Dedifferentiated amniotic fluid mesenchymal stem cell (primary cell): Measurements from ENCODE around the gene NRK.
"Not testable (repeated sequence)": the region's sequence is repeated elsewhere in the genome, so short reads cannot be mapped to it uniquely, and the experiment has no call there.

Source experiments
- DNase-seq: peaks from one replicate; pipeline ENCODE4 v3.0.0-alpha.2; 2016; ENCODE audit errors: extremely low spot score

NRK gene, protein sequence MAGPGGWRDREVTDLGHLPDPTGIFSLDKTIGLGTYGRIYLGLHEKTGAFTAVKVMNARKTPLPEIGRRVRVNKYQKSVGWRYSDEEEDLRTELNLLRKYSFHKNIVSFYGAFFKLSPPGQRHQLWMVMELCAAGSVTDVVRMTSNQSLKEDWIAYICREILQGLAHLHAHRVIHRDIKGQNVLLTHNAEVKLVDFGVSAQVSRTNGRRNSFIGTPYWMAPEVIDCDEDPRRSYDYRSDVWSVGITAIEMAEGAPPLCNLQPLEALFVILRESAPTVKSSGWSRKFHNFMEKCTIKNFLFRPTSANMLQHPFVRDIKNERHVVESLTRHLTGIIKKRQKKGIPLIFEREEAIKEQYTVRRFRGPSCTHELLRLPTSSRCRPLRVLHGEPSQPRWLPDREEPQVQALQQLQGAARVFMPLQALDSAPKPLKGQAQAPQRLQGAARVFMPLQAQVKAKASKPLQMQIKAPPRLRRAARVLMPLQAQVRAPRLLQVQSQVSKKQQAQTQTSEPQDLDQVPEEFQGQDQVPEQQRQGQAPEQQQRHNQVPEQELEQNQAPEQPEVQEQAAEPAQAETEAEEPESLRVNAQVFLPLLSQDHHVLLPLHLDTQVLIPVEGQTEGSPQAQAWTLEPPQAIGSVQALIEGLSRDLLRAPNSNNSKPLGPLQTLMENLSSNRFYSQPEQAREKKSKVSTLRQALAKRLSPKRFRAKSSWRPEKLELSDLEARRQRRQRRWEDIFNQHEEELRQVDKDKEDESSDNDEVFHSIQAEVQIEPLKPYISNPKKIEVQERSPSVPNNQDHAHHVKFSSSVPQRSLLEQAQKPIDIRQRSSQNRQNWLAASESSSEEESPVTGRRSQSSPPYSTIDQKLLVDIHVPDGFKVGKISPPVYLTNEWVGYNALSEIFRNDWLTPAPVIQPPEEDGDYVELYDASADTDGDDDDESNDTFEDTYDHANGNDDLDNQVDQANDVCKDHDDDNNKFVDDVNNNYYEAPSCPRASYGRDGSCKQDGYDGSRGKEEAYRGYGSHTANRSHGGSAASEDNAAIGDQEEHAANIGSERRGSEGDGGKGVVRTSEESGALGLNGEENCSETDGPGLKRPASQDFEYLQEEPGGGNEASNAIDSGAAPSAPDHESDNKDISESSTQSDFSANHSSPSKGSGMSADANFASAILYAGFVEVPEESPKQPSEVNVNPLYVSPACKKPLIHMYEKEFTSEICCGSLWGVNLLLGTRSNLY (N-terminal part only)

DNA sequence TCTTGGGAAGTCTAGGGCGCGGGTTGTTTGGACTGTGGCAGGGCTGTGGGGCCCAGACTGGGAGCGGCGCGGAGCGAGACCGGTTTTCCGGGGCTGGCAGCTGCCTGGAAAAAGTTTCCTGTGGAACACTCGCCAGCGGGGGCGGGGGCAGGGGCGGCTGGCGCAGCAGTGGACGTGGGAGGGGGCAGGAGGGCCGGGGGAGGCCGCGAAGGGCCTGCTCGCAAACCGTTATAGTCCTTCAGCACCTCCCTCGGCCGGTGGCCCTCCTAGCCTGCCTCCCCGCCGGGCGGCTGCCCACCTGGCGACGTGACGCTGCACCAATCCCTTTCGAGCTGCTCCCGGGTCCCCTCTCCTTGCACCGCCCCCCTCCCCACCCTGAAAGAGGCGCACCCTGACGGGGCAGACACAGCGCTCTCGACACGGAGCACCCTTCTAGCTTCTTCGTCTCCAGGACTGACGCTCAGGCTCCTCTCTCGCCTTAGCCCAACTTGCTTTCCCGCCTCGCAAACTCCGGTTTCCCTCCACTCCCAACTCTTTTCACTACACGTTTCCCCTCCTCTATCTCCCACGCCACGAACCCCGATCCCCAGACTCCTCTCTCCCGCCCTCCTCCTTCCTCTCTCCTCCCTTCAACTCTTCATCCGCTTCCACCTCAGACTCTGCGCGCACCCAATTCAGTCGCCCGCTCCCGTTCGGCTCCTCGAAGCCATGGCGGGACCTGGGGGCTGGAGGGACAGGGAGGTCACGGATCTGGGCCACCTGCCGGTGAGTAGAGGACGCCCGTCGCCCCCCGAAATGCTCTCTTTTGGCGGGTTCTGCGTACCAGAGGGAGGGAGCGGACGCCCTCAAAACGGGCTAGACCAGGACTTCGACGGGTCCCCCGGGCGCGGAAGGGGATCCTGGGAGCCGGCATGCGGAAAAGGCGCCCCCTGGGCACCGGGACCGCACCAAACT lies at the start of gene NRK:
Gene NRK (plus strand): TSS at position 402 of the 954 bp plus-strand sequence. CDS start 307 bp downstream, at position 709.
- no peak for DNase-seq

DNA sequence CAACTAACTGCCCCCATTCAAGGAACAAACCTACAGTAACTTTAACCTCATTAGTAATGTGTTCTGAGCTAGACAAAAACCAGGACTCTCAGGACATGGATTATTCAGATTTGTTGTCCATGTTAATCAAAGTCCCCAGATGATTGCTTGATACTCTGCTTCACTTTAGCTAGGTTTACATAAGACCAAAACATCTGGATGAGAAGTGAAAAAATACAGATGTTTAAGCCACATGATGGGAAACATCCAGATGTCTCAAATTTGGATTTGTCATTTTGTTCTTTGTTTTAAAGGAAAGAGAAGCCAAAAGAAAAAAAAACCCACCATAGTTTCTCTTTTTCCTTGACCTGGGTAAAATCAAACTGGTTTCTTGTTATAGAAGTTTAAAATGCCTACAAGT lies 48.5 kb upstream of the NRK start:
- no peak for DNase-seq

DNA sequence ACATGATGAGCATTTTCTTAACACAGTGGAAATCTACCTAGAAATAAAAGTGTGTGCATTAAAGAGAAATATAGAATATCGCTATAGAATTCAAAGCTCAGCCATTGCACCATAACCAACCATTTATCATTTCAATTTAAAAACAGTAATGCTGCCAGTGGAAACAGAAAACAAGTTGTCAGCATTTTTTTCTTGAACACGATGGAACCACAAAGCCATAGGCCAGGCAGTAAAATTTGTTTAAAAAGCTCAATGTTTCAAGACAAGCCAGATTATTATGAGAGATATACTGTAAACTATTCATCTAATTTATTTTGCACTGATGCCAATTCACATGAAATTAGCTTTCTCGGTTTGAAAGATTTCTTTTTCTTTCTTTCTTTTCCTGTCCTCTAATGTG lies 46.7 kb upstream of the NRK start:
- DNase-seq: no peak

DNA sequence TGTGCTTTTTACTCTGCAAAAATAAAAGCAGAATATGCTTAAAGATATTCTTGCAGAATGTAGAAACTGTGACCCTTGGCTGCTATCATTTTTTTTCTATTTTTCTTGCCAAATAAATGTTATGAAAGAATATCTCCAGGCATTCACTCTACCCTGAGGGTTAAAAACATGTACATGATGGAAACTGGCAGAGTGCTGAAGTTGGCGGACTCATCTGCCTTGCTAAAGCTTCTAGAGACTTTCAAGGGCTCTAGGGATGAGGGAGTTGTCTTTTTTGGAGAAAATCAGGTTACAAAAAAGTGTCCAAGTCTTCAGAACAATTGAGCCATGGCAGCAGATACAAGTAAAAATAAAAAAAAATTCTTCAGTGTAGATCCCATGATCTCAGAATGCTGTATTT lies 40.5 kb upstream of the NRK start:
- no peak for DNase-seq

DNA sequence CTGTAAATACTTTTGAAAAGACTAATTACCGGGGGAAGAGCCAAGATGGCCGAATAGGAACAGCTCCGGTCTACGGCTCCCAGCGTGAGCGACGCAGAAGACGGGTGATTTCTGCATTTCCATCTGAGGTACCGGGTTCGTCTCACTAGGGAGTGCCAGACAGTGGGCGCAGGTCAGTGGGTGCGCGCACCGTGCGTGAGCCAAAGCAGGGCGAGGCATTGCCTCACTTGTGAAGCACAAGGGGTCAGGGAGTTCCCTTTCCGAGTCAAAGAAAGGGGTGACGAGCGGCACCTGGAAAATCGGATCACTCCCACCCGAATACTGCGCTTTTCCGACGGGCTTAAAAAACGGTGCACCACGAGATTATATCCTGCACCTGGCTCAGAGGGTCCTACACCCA lies 25.5 kb upstream of the NRK start:
- DNase-seq: not testable (repeated sequence)

DNA sequence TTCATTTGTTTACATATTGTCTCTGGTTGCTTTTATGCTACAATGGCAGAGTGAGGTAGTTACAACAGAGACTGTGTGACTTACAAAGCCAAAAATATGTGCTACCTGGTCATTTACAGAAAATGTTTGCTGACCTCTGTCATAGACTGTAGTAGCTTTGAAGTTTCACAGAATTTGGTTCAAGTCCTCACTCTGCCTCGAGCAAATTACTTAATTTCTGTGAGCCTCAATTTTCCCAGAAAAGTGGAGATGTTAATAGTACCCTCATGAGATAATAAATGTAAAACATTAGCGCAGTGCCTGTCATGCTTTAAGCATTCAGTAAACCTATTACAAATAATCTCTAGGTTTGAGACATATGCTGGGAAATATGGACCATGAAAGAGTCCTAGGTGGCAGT lies 18.4 kb upstream of the NRK start:
- no peak for DNase-seq

DNA sequence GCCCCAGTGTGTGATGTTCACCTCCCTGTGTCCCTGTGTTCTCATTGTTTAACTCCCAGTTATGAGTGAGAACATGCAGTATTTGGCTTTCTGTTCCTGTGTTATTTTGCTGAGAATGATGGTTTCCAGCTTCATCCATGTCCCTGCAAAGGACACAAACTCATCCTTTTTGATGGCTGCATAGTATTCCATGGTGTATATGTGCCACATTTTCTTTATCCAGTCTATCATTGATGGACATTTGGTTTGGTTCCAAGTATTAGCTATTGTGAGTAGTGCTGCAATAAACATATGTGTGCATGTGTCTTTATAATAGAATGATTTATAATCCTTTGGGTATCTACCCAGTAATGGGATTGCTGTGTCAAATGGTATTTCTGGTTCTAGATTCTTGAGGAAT lies 16.7 kb upstream of the NRK start:
- DNase-seq: not testable (repeated sequence)

DNA sequence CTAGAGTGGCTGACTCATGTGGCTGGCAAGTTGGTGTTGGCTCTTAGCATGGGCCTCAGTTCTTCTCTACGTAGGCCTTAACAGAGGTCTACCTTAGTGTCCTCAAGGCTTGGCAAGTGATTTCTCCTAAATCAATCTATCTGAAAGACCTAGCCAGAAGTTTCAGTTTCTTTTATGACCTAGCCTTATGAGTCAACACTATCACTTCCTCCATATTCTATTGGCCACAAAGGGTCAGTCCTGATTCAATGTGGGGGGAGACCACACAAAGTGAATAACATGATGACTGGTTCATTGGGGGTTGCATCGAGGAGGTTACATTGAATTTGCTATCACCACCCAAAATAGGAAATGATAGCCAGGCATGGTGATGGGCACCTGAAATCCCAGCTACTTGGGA lies 5.8 kb upstream of the NRK start:
- no peak for DNase-seq

DNA sequence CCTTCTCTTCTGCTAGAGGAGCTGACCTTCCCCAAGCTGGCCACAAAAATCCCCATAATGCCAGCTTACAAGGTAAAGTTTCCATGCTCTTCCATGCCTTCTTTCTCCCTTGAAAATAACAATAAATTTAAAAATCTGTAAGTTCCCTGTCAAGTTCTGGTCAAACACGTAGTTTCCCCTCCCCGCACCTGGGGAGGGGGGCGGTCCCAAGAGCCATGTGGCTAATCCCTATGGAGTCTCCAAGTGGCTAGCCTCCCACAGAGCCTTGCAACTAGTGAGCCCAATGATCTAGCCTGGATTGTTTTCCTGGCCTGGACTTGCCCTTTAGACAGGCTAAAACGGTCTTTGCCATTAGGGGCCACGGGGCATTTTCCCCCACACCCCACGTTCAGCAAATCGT lies 2.1 kb upstream of the NRK start:
- no peak for DNase-seq

DNA sequence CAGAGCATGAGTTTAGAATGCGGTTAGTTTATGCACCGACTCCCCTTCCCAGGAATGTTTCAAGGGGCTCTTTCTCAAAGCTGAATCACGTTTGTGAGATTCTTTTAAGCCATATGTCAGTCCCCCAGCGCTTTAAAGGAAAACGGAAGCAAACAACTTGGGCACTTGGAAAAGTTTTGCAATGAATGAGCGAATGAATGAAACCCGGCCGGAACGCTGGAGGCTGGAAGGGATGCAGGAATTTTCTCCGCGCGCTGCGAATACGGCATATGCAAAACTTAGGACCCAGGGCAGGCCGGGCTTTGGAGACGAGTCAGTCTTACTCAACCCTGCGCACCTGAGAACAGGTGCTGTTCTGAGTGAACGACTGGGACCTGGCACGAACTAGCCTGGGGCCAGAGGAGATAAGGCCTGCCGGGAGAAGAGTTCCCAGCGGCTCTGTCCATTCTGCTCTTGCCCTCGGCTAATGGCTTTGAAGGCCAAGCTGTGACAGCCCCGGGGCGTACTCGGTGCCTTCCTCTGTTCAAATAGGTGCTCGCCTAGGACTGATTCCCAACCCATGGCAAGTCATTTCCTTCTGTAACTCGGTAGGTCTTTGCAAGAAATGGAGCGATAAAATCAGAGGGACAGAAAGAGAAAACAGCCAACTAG lies 743 bp upstream of the NRK start:
- DNase-seq: no peak

DNA sequence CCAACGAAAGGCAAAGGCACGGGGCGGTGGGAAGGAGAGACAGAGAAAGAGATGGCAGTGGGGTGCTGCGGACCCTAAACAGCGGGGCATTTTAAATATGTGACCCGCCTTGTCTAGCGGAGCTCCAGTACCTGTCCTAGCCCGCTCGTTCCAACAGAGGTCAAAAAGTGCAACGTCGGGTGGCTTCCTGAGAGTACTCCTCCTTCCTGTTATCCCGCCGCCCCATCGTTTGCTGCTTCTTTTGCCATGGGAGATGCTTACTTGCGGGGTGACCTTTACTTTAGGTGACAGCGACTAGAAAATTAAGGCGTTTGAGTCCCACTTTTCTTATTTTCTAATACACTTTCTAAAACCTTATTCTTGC lies 735 bp downstream of the NRK start:
- no peak for DNase-seq

DNA sequence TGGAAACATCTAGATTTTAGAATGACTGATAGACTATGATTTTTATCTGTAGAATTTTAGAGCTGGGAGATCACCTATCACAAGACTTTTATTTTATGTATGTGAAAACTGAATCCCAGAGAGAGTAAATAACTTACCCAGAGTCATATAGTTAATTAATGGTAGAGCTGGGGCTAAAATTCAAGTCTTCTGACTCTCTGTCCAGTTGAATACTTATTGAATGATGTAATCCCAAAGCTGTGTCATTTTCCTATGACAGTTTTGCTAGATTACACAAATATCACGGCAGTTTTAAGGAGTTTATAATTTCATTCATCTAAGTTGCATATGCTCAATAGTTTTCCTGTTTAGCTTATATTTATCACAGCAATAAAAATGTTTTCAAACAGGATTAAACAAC lies 6.7 kb downstream of the NRK start:
- no peak for DNase-seq

DNA sequence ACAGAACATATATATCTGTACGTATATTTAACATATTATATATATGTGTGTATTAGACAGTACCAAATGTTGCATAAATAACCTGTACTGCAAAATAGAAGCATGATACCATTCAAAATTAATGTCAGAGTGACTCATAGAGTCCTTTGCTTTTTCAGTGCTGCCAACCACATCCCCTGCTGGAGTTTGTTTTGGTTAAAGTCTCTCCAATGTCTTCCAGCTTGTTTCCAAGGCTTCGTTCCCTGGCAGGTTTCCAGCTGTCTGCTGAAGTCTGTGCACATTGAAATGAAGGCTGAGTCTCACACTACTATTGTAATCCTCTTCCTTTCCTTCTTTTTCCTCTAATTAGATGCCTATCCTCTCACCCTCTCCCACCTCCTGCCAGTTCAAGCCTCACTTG lies 14.9 kb downstream of the NRK start:
- peak; percentile 85 for DNase-seq

DNA sequence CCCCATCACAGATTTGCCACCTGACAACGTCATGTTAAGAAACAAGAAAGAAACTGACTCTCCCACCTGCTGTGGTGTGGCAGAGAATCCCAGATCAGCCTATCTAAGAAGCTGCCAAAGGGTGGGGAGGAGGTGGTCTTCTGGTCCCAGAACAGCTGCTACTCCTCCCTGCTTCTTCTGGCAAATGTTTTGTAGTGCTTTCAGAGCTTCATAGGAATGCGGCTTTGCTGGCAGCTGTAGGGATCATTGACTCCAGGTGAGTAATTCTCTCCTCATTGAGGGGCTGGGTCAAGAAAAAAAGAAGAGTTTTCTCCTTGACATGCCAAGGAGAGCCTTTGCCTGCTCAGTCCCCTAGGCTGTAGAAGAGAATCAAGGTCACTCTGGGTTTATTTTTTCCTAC lies 23.3 kb downstream of the NRK start:
- no peak for DNase-seq

DNA sequence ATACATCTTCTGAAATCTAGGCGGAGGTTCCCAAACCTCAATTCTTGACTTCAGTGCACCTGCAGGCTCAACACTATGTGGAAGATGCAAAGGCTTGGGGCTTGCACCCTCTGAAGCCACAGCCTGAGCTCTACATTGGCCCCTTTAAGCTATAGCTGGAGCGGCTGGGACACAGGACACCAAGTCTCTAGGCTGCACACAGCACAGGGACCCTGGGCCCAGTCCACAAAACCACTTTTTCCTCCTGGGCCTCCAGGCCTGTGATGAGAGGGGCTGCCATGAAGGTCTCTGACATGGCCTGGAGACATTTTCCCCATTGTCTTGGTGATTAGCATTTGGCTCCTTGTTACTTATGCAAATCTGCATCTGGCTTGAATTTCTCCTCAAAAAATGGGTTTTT lies 27.8 kb downstream of the NRK start:
- DNase-seq: not testable (repeated sequence)

DNA sequence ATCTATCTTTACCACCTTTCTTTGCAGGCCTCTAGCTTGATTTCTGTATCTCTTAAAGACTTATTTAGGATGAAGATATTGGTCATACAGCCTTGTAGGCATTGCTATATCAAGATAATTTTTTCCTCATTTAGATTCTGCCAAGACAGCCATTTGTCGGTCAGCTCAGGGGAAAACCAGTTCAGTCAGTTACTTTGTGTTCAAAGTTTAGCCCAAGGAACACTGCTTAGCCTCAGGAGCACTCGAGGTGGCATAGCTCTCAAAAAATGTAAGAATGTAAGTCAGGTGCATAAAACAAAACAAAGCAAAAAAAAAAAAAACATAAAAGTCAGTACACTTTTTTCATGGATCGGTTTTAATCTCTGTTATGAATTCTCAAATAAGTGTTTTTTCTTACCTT lies 43.4 kb downstream of the NRK start:
- no peak for DNase-seq

DNA sequence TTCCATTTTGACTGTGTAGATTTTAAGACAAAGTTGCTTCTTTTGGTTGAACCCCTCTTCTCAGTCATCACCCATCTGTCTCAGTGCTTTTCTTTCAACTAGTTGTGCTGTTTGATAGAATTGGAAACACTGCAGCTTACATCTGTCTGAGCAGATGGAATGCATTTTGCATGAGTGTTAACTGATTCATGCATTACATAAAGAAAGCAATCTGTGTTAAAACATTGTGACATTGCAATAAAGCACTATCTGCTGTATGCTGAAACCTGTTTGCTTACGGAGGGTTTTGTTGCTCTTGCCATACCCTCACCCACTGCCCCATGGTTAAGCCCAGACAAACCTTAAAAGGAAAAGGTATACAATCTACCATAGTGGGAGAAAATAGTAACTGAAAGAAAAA lies 47.4 kb downstream of the NRK start:
- no peak for DNase-seq

DNA sequence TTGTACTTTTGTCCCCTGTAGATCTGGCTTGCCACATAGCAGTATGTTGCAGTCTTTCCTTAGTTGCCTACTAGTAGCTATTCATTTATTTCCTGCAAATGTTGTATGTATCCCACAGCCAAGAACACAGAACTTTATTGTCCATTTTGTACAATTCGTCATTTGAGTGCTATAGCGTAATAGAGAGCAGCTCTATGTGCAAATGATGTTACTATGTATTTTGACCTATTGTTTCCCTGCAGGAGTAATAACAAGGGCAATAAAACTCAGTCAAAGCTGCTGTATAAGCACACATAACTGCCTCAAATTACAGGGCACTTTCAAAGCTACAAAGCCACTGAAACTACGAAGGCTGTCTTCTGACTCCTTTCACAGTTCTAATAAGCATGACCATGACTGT lies 48.1 kb downstream of the NRK start:
- no peak for DNase-seq

DNA sequence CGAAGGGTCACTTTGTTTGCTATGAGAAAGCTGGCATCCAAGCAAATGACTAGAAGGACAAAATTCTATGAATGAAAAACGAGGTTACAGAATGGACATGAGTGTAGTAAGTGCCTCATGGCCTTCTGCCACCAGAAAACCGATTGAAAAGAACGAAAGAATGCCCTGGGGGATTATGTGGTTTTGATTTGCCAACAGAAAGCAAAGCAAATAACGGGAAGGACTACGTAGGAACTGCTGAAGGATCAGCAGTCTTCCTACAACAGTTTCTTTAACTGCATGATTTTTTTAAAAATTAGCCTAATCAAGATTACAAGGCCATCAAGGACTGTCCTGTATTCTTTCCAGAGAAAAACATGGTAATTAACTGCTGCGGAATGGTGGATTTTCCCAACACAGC lies 50.6 kb downstream of the NRK start:
- peak; percentile 26 for DNase-seq

DNA sequence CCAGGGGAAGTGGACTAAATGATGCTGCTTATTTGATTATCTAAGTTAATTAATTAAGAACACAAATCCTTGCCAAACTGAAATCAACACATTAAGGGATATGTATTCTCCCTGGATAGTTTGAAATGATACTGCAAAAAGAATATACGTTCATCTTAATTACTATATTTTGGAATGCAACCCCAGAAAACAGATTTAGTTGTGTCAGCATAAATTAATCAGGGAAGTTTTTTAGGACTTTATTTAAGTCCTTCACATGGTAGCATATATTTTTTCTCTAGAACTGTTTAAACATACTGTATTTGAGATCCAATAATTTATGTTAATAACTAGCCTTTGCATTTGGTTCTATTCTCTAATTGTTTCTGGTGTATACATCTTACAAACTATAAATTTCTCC lies 52.5 kb downstream of the NRK start:
- DNase-seq: no peak

DNA sequence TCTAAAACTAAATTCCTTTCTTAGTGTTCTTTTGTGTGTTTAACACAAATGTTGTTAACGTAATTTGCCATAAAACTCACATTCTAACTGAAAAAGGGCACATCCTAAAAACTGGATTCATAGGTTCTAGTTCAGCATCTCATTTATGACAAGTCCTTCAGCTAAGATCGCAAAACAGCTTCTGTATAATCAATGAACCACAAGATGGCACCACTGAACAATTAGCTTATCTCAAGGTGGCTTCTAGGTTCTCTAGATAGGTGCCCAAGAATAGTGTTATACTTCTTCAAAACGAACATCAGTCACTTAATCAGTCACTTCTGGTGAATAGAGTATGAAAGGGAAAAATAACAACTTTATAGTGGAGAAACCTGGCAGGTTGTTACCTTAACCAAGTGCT lies 54.3 kb downstream of the NRK start:
- no peak for DNase-seq
